SIG-M5 (cell line): Measurements from ENCODE around the gene AP2A2.
"Not testable (repeated sequence)": the region's sequence is repeated elsewhere in the genome, so short reads cannot be mapped to it uniquely, and the experiment has no call there.

ENCODE experiments used
- DNase-seq: peaks from one replicate; lab custom pipeline; 2025; lab: John Stamatoyannopoulos, UW

AP2A2 gene

DNA sequence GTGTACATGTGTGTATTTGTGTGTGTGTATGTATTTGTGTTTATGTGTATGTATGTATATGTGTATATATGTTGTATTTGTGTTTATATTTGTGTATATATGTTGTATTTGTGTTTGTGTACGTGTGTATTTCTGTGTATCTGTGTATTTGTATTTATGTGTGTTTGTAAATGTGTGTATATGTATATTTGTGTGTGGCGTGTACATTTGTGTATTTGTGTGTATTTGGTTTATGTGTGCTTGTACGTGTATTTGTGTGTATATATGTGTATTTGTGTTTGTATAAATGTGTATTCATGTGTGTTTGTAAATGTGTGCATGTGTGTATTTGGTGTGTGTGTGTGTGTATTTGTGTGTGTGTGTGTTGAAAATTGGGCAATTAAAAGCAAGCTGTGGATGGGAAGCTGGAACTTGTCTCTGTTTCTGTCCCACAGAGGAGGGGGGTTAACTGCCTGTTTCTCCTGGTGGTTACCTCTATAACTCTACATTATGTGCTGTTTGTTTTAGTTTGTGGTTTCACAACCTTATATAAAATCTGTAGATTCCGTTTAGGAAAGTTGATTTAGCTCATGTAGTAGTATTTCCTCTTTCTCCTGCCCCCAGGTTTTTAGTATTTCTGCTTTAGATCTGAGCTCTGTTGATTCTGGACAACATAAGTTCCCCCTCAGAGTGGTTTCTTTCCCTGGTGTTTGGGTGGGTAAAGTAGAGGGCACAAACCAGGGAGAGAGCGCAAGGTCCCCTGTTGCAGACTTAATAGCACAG is 28.9 kb downstream of the AP2A2 start:
- no peak for DNase-seq

DNA sequence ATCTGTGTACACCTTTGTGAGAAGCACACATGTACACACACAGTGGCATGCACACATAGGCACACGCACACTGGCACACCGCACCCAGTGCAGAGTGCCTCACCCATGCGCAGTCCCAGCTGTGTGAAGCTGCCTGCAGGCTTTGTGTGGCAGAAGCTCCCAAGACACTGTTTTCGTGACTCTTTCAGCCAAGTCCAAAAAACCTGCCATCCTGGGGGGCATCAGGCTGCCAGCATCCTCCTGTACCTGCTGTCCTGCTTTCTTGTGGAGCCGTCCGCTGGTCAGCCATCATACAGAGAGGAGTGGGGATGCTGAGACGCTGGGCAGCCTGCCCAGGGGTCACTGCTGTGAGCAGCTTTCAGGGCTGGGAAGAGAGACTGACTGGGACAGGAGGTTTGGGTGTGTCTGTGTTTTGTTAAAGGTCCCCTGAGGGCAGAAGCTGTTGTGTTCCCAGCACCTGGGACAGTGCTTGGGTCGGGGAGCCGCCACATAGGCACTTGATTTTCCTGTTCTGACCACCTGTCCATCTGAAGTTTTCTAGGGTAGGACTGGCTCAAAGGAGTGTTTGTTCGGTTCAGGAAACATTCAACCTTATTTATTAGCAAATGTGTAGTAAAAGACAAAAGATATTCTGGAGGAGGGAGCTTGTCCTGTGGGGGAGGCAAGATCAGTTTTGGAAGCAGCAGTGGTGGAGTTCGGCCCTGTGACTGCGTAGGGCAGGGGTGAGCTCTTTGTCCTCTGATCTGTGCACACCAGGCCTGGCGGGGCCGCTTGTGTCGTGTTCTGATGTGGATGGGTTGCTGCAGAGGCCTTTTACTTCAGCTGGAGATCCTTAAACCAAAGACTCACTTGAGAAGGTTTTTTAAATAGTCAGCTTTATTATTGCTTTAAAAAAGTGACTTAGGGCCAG is 29.7 kb downstream of the AP2A2 start:
- DNase-seq: no peak

DNA sequence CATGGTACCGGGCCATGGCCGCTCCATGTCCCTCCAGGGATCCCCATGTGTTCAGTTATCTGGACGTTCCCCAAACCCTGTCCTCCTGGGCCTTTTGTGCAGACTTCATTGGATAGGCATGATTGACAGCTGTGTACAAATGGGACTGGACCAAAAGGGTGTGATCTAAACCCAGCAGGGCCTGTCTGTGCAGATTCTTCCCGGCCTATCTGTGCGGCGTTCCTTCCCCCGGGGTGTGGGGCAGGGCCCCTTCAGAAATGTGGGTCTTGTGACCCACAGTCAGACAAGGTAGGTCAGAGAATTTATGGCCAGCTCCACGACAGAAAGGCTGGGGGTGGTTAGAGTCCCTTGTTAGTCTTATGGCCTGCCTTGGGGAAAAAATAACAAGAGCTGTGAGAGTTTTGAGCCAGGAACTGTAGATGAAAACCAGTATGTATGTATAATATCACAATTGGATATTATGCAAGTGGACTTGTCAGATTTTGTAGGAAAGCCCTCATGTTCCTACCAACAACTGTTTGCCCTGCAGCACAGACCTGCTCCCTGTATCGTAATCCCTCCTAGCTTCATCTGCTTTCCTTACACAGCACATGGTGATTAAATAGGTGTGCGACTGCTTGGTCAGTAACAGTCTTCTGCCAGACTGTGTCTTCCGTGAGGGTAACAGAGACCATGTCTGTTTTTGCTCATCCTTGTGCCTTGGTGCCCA is 31.7 kb downstream of the AP2A2 start:
- DNase-seq: no peak

DNA sequence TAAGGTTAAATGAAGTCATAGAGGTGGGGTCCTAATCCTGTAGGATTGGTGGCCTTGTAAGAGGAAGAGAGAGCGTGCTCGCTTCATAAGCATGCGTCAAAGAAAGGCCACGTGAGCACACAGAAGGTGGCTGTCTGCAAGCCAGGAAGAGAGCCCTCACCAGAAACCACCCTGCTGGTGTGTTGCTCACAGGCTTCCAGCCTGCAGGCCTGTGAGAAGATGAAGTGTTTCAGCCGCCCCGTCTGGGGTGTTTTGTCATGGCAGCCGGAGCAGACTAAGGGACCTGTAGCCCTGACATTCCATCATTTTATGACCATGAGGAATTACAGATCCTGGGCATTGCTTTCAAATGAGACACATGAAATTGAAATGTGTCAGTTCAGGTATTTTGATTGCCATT is 32.4 kb downstream of the AP2A2 start:
- DNase-seq: no peak

DNA sequence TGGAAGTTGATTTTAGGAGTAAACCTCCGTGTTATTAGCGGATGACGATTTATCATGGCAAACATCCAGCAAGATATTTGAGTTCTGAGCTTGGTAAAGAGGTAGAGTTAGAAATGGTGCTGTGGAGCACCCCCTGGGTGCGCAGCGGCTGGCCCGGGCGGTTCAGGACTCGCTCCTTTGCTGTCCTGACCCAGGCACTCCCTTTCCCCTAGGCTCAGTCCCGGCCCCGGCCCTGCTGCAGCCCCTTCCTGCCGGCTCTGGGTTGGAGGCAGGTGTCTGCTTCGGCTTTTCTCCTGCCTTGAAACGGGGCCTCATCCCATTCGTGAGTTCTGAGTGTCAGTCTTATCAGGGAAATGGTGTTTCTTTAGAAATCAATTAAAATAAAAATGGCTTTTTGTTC is 33.4 kb downstream of the AP2A2 start:
- DNase-seq: no peak

DNA sequence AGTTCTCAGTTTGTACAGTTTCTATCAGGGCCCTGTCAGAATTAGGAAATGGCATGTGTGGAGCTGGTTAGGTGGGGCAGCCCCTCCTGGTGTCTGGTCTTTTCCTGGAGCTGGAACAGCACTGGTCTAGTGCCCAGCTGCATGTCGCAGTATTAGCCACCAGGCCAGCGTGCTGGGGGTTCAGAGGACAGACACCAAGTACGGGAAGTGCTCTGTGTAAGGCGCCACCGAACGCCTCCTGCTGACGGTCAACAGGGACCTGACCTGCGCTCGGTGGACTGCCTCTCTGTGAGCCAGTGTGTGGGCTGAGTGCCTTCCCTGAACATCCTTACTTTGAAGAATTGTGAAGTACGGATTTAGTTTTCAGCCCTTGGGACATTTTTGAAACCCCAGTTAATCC is 33.9 kb downstream of the AP2A2 start:
- DNase-seq: no peak

DNA sequence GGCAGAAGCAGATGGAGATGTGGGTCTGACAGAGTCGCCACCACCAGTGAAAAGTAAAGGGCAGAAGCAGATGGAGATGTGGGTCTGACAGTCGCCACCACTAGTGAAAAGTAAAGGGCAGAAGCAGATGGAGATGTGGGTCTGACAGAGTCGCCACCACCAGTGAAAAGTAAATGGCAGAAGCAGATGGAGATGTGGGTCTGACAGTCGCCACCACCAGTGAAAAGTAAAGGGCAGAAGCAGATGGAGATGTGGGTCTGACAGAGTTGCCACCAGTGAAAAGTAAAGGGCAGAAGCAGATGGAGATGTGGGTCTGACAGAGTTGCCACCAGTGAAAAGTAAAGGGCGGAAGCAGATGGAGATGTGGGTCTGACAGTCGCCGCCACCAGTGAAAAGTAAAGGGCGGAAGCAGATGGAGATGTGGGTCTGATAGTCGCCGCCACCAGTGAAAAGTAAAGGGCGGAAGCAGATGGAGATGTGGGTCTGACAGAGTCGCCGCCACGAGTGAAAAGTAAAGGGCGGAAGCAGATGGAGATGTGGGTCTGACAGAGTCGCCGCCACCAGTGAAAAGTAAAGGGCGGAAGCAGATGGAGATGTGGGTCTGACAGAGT is 35.7 kb downstream of the AP2A2 start:
- DNase-seq: not testable (repeated sequence)

DNA sequence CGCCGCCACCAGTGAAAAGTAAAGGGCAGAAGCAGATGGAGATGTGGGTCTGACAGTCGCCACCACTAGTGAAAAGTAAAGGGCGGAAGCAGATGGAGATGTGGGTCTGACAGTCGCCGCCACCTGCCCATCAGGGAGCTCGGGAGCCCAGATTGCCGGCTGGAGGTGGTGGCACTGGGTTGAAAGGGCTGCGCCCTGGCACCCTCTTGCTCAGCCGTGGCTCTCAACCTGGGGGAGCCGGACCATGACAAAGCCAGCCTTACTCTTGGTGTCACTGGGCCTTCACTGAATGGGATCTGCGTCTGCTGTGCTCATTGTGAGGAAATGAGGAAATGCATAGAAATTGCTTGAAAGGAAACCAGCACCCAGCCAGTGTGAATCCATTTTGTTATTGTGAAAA is 36.3 kb downstream of the AP2A2 start:
- no peak for DNase-seq

DNA sequence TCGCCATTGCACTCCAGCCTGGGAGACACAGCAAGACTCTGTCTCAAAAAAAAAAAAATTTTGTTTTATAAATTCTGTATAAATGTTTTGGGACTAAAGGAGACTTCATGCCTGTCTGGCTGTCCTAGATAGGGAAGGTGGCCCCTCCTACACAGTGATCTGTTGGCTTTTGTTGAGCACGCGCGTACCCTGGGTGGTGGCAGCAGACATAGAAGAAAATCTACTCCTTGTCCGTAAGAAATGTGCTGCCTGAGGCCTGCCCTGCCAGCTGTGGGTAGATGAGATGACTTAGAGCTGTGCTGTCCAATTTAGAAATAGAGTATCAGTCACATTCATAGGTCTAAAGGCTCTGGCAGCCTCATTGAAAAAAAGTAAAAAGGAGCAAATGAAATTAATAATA is 37.0 kb downstream of the AP2A2 start:
- DNase-seq: no peak

DNA sequence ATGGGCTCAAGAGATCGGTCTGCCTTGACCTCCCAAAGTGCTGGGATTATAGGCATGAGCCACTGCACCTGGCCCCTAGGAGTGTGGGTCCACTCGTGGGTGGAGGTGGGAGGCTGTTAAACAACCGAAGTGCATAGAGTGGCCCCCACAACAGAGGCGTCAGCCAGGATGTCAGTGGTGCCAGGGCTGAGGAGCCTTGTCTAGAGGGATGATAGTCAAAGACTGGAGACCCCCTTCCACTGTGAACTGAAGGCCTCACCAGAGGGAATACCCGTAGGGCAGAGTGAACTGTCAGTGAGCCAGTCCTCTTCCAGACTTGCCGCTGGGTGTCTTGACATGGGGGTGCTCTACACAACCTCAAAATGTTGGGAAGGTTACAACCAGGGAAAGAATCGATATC is 38.2 kb downstream of the AP2A2 start:
- no peak for DNase-seq

DNA sequence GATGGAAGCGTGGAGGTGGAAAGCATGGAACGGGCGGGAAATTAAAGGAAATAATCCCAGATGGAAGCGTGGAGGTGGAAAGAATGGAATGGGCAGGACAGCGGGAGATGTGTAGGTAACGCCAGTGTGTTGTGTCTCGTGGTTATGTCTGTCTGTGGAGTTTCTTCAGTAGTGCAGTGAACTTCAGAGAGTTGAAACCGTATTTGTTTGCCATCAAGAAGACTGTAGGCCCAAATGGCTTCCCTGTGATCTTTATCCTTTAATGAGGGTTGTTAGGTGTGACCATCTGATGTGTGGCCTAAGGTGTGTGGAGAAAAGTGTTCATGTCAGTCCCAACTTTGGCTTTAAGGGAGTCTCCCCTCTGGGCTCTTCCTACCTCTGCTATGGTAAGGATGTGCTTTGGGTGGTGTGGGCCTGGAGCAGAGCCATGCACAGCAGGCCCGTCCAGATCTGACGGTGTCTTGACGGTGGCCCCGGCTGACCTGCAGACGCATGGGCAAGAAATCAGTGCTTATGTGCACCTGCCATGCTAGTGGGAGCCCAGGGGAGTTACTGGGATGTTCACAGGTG is 39.6 kb downstream of the AP2A2 start:
- no peak for DNase-seq

DNA sequence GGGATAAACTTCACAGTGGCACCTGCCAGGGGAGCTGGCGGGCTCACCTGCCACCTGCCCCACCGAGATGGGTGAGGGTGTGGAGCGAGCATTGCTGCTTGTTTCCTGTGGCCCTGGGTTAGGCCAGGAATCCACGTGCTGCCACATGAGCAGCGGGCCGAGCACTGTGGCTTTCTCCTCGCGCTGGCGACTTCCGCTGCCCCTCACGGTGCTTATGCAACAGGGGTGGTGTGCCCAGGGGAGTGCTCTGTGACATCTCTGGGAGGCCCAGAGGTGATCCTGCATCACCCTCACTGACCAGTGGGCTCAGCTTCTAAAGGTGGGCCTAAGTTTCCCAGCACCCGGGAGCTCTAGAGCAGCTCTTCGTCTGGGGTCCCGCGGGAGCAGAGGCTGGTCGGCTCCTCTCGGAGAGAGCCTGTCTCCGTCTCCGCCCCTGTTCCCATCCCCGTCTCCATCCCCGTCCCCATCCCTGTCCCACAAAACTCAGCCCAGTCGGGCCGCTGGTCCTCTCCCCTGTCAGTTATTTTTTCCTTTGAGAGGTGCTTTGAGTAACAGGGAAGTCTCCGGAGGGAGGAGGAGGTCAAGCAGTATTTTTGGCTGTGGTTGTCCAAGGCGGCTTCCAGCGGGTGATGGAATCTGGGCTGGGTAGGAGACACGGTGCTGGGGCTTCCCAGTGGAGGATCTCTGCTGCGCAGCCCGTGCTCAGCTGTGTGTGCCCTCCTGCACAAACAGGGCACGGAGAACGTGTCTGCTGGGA is 42.5 kb downstream of the AP2A2 start:
- DNase-seq: no peak

DNA sequence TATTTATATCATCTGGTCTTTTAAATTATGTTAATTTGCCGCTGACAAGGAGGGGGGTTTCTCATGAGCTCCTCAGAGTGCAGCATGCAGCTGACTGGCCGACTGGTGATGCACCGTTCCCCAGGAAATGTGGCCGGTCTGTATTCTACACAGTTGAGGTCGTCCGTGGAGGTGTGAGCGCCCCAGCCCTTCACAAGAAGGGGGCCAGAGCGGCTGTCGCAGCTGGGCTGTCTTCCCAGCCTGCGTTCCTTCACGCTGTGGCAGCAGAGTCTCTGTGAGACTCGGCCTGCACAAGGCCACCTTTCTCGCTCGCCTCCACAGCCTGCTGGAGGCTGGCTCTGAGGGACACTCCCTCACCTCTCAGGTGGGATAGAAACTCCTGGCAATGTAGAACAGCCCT is 43.2 kb downstream of the AP2A2 start:
- no peak for DNase-seq

DNA sequence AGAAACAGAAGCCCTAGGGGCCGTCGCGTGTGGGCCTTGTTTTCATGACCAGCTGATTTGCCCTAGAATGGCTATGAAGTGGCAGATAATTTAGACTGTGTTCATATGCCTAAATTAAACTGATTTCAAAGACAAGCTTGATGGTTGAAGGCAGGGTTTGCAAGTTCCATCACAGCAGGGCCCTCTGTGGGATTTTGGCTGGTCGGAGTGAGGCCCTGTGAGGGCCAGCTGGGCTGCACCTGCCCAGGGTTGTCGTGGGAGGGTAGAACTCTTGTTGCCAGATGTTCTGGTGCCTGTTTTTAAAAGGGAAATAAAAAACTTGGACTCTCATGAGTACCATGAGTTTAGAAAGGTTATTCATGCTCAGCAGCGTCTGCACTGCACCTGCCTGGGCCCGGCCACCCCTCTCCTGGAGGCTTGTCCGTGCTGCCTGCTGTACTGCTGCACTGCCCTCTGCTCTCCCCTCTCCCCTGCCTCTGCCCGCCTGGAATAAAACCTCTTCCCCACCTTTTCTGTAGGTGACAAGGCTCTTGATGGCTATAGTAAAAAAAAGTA is 44.1 kb downstream of the AP2A2 start:
- DNase-seq: no peak

DNA sequence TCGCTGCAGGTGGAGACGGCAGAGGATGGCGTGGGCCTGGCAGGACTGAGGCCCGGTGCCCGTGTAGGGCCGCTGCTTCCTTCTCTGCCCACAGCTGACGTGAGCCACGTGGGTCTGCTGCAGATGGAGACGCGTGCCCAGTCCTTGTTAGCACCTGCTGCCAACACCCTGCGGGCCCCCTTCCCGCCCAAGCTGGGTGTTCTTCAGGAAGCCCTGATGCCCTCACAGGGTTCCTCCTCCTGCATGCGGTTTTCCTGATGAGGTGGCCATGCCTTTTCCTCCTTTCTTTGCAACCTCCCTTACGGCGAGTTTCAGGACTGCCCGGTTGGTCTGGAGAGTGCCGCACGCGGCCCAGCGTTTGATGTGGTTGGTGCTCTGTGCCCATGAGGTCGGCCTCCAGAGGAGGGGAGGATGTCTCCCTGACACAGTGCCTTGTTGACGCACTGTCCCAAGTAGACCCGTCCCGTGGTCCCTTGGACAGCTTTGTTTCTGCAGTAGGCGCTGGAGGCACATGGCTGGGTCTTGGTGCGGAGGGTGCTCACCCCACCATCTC is 44.7 kb downstream of the AP2A2 start:
- no peak for DNase-seq

DNA sequence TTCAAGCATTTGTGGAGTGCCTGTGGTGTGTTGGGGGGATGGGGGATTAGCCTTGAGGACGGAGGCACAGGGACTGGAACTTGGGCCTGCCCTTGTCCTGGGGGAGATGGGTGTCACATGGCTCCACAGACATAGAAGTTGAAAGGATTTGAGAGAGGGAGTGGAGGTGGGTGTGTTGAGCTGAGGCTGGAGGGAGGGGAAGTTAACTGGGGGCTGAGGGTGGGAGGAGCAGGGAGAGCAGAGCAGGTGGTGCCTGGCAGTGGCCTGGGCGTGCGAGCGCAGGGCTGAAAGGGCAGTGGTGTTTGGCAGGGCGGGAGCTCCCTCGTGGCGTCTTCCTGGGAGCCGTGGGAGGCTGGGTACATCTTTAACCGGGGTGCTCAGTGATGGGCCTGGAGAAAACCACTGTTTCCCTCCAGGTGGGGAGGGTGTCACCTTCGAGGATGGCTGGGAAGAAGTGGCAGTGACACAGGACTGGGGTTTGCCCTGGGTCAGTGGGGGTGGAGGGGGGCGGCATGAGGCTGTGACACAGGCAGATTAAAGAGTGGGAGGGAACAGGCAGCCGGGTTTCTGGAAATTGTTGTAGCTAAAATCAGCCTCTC is 45.5 kb downstream of the AP2A2 start:
- no peak for DNase-seq

DNA sequence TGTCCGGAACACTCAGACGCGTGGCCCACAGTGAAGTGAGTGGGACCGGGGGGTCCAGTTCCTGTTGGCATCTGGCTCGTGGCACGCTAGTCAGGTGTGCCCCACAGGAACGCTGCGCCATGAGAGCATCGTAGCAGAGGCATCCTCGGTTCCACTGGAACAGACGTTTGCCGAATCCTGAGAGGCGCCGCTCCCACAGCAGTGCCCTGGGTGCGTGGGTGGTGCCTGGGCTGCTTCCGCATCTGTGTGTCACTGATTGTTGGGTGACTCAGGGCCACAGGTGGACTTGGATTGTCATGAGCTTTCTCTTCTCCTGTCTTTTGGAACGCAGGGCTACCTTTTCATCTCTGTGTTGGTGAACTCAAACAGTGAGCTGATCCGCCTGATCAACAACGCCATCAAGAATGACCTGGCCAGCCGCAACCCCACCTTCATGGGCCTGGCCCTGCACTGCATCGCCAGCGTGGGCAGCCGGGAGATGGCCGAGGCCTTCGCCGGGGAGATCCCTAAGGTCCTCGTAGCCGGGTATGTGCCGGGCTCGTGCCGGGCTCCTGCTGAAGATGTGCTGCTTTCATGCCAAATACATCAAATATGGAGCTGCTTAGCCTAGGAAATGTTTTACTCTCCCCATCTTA is 46.2 kb downstream of the AP2A2 start:
- no peak for DNase-seq

DNA sequence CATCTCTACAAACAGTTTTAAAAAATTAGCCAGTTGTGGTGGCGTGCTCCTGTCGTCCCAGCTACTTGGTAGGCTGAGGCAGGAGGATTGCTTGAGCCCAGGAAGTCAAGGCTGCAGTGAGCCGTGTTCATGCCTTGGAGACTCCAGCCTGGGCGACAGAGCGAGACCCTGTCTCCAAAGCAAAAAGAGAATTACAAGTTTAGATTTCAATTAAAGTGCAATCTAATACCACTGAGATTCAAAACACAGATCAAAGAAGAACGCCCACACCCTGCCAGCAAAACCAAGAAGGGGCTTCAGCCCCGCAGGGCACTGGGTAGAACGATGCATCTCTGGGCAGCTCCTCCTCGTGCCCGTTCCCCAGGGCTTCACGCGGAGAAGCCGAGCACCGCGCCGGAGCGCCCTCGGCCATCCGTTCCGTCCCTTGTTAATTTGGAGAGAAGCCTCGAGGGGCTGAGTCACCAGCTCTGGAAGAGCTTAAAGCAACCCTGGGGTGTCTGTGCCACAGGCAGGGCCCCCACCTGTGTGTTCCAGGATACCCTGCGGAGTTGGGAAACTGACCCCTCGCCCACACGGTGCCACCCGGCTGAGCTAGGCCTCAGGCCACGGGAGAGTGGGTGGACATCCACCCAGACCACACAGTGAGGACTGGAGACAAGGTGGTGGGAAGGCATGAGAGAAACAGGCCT is 47.0 kb downstream of the AP2A2 start:
- DNase-seq: no peak

DNA sequence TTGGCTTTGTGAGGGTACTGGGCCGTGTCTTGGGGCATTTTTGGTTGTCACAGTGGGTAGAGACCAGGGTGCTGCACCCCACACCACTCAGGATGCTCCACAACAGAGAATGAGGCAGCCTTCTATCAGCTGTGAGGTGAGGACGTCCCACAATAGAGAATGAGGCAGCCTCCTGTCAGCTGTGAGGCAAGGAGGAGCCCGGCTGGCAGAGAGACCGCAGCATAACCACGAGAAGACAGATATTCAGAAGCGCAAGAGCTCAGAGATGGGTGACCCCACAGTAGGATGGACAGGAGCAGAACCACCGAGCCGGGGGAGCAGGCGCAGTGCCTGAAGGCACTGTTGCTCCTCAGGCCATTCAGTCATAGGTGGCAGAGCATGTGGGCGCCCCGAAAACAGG is 47.6 kb downstream of the AP2A2 start:
- no peak for DNase-seq
